ENCODE data around the gene EYS. TPM values are rescaled to one million over a fixed set of nuclear protein-coding genes. Genes with fewer than 3 reads are reported as not detected.
"Not testable (repeated sequence)": the region's sequence is repeated elsewhere in the genome, so short reads cannot be mapped to it uniquely, and the experiment has no call there.

EYS gene
- total RNA-seq, 1 donor from 2014 or later: not detected

- no peak for DNase-seq (ENCODE audit: low read depth)
- no peak overlapping the region for H3K4me3 ChIP-seq (ENCODE audit: low read depth, low read length)
- no peak for TF ChIP-seq CTCF (IDR thresholded peaks at IDR 0.05; ENCODE audit: insufficient read depth, low read length, poor library complexity, severe bottlenecking)
- H3K36me3 ChIP-seq (ENCODE audit: control insufficient read depth, insufficient read depth, low read length): no peaks in the 10 kb centered on the region
- no peaks in the 10 kb centered on the region for H3K27me3 ChIP-seq (ENCODE audit: control insufficient read depth, insufficient read depth, low read length)
Measured at GRCh38 chr6:64034291-64034690, 1672.7 kb downstream of the EYS start.

- H3K27me3 ChIP-seq (ENCODE audit: control insufficient read depth, insufficient read depth, low read length); DNase-seq (ENCODE audit: low read depth): not testable (repeated sequence)
Measured at GRCh38 chr6:64030950-64031618, 1675.9 kb downstream of the EYS start.

GRCh38 chr6:64023693-64024092 is 1683.3 kb downstream of the EYS start:
- no peaks in the 10 kb centered on the region for H3K27me3 ChIP-seq (ENCODE audit: control insufficient read depth, insufficient read depth, low read length)
- no peak for DNase-seq (ENCODE audit: low read depth)
- no peak overlapping the region for H3K4me3 ChIP-seq (ENCODE audit: low read depth, low read length)

More at GRCh38 chr6:64030950-64031618, 1675.9 kb downstream of the EYS start:
- H3K4me3 ChIP-seq (ENCODE audit: low read depth, low read length); H3K36me3 ChIP-seq (ENCODE audit: control insufficient read depth, insufficient read depth, low read length): not testable (repeated sequence)

GRCh38 chr6:64014595-64014994 is 1692.4 kb downstream of the EYS start:
- Histone ChIP-seq H3K4me3 (ENCODE audit: low read depth, low read length) (no peak overlapping the region), H3K36me3 (ENCODE audit: control insufficient read depth, insufficient read depth, low read length) (no peaks in the 10 kb centered on the region), H3K27me3 (ENCODE audit: control insufficient read depth, insufficient read depth, low read length) (no peaks in the 10 kb centered on the region)
- TF ChIP-seq CTCF (IDR thresholded peaks at IDR 0.05; ENCODE audit: insufficient read depth, low read length, poor library complexity, severe bottlenecking): no peak
- DNase-seq (ENCODE audit: low read depth): no peak

More at GRCh38 chr6:64023693-64024092, 1683.3 kb downstream of the EYS start:
- TF ChIP-seq CTCF (IDR thresholded peaks at IDR 0.05; ENCODE audit: insufficient read depth, low read length, poor library complexity, severe bottlenecking): no peak
- no peaks in the 10 kb centered on the region for H3K36me3 ChIP-seq (ENCODE audit: control insufficient read depth, insufficient read depth, low read length)

GRCh38 chr6:64013011-64013410 is 1694.0 kb downstream of the EYS start:
- H3K27me3 ChIP-seq (ENCODE audit: control insufficient read depth, insufficient read depth, low read length): no peaks in the 10 kb centered on the region
- no peak for TF ChIP-seq CTCF (IDR thresholded peaks at IDR 0.05; ENCODE audit: insufficient read depth, low read length, poor library complexity, severe bottlenecking)
- H3K36me3 ChIP-seq (ENCODE audit: control insufficient read depth, insufficient read depth, low read length): no peaks in the 10 kb centered on the region
- H3K4me3 ChIP-seq (ENCODE audit: low read depth, low read length): no peak overlapping the region
- no peak for DNase-seq (ENCODE audit: low read depth)

- no peaks in the 10 kb centered on the region for H3K27me3 ChIP-seq (ENCODE audit: control insufficient read depth, insufficient read depth, low read length)
- peak; percentile 79 for TF ChIP-seq CTCF (IDR thresholded peaks at IDR 0.05; ENCODE audit: insufficient read depth, low read length, poor library complexity, severe bottlenecking)
- peak; percentile 14 for DNase-seq (ENCODE audit: low read depth)
- H3K36me3 ChIP-seq (ENCODE audit: control insufficient read depth, insufficient read depth, low read length): no peaks in the 10 kb centered on the region
- no peak overlapping the region for H3K4me3 ChIP-seq (ENCODE audit: low read depth, low read length)
Measured at GRCh38 chr6:64012351-64013001, 1694.5 kb downstream of the EYS start.

Data from kidney epithelial cell (primary cell).